ENCODE results near the gene PRMT2. TPM values are rescaled to one million over a fixed set of nuclear protein-coding genes. Genes with fewer than 3 reads are reported as not detected.
A peak's percentile ranks its signal among the peaks of the same experiment; 100 is the strongest.

Gene PRMT2
- total RNA-seq, 2 donors from 2014 or later, result 60.9 to 67.8 TPM

DNA sequence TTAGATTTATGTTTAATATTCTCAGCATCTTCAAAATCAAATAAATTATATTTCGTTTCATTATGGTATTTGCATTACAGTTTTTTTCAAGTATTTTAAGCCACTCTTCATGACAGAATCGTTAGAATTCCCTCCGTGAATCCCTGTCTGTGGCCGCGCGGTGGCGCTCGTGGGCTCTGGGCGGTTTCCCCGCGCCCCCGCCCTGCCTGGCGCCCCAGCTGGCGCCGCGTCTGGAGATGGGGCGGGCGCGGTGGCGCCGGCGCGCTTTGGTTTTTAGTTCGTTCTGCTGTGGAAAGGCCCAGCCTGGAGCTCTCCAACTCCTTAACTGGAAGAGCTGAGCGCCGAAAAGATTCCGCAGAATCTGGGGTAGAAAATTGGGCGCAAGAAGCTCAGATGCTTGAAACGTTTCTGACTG lies 25.7 kb downstream of the PRMT2 start:
- no peak overlapping the region for H3K27ac ChIP-seq
- no peaks in the 10 kb centered on the region for H3K27me3 ChIP-seq
- H3K4me3 ChIP-seq, result no peak overlapping the region
- intact Hi-C loops (cut with DNase I), result no loop called here
- DNase-seq, result peak; percentile 54
- H3K9me3 ChIP-seq, result no peaks in the 10 kb centered on the region
- TF ChIP-seq, protein P1, sequence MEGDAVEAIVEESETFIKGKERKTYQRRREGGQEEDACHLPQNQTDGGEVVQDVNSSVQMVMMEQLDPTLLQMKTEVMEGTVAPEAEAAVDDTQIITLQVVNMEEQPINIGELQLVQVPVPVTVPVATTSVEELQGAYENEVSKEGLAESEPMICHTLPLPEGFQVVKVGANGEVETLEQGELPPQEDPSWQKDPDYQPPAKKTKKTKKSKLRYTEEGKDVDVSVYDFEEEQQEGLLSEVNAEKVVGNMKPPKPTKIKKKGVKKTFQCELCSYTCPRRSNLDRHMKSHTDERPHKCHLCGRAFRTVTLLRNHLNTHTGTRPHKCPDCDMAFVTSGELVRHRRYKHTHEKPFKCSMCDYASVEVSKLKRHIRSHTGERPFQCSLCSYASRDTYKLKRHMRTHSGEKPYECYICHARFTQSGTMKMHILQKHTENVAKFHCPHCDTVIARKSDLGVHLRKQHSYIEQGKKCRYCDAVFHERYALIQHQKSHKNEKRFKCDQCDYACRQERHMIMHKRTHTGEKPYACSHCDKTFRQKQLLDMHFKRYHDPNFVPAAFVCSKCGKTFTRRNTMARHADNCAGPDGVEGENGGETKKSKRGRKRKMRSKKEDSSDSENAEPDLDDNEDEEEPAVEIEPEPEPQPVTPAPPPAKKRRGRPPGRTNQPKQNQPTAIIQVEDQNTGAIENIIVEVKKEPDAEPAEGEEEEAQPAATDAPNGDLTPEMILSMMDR (IDR thresholded peaks at IDR 0.05), result peak; percentile 42
- no peak overlapping the region for H3K9ac ChIP-seq (ENCODE audit: low read depth in 2 of 2, low read length in 2 of 2)
- no peaks in the 10 kb centered on the region for H3K4me1 ChIP-seq
- no peaks in the 10 kb centered on the region for H3K36me3 ChIP-seq

DNA sequence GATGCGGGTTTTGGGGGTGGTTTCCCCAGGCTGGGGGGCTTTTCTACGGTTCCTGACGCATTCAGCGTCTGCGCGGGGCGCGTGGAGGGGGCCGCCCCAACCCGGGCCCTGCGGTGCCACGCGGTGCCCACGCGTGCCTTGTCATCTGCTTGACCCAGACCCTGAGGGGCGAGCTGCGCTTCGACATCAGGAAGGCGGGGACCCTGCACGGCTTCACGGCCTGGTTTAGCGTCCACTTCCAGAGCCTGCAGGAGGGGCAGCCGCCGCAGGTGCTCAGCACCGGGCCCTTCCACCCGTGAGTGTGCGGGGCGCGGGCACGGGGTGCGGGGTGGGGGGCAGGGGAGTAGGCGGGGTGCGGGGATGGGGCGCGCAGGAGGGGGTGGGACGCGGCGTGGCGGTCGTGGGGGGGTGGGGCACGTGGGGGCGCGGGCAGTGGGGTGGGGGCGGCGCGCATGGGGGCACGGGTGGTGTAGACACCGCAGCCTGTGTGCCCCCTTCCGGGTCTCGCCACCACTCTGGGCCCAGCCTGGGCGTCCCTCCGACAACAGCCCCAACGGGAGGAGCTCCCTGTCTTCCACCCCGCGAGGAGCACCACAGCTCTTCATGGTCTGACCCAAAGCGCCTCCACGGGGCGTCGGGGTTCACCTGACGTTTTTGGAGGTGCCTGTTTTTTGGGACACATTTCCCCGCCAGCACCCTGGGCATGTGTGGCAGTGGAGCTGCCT lies 26.3 kb downstream of the PRMT2 start:
- Histone ChIP-seq H3K9ac (ENCODE audit: low read depth in 2 of 2, low read length in 2 of 2) (no peak overlapping the region), H3K4me1 (no peaks in the 10 kb centered on the region), H3K9me3 (no peaks in the 10 kb centered on the region), H3K27ac (no peak overlapping the region), H3K27me3 (no peaks in the 10 kb centered on the region), H3K36me3 (no peaks in the 10 kb centered on the region), H3K4me3 (no peak overlapping the region)
- TF ChIP-seq, protein P1 (IDR thresholded peaks at IDR 0.05), result no peak
- intact Hi-C loops (cut with DNase I), result no loop called here
- DNase-seq, result no peak

DNA sequence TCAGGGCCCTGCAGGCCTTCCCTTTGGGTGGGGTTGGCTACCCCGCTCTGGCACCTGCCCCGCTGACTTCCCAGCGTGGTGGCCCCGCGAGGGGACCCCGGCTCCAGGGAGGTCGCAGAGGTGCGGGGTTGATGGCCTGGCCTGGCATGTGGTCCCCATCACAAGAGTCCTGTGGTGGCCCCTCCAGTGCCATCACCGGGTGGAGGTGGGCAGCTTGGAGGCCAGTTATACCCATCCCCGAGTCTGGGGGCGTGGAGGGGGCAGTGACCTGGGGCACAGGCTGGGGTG lies 26.8 kb downstream of the PRMT2 start:
- H3K4me1 ChIP-seq, result no peaks in the 10 kb centered on the region
- H3K9ac ChIP-seq (ENCODE audit: low read depth in 2 of 2, low read length in 2 of 2), result no peak overlapping the region
- no peaks in the 10 kb centered on the region for H3K9me3 ChIP-seq
- TF ChIP-seq, protein P1 (IDR thresholded peaks at IDR 0.05), result no peak
- DNase-seq, result no peak
- intact Hi-C loops (cut with DNase I), result no loop called here
- H3K36me3 ChIP-seq, result no peaks in the 10 kb centered on the region
- no peak overlapping the region for H3K27ac ChIP-seq
- H3K27me3 ChIP-seq, result peaks cover under 1% of the 10 kb centered on the region
- no peak overlapping the region for H3K4me3 ChIP-seq

DNA sequence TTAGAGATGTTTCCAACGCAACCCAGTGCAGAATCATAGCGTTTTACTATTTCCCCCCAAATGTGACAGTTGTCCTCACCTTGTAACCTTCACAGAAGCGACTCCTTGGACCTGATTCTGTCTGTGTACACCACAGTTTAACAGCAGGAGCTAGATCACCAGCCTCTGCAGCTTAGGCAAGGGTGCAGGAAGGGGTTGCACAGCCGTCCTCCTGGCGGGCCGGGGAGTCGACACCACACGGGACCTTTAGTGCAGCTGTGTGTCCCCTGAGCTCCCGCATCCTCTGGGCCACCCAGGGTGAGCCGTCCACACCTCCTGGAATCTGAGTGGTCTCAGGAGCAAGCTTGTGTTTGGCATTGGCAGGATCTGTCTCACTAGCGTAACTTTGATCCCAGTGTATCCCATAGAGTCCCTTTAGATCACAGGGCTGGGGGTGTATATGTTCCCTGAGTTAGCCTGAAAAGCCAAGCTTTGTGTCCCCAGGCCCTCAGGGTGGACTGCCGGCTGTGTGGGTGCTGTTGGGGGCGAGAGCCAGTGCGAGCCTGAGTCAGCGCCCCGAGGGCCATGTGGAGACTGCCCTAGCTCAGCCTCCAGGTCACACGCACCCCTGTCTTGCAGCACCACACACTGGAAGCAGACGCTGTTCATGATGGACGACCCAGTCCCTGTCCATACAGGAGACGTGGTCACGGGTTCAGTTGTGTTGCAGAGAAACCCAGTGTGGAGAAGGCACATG lies 27.5 kb downstream of the PRMT2 start:
- TF ChIP-seq, protein P1 (IDR thresholded peaks at IDR 0.05), result no peak
- Histone ChIP-seq H3K36me3 (no peaks in the 10 kb centered on the region), H3K4me1 (no peaks in the 10 kb centered on the region), H3K27ac (no peak overlapping the region), H3K9ac (ENCODE audit: low read depth in 2 of 2, low read length in 2 of 2) (no peak overlapping the region), H3K4me3 (no peak overlapping the region), H3K9me3 (no peaks in the 10 kb centered on the region), H3K27me3 (peaks cover 7% of the 10 kb centered on the region)
- intact Hi-C loops (cut with DNase I), result no loop called here
- DNase-seq, result no peak

DNA sequence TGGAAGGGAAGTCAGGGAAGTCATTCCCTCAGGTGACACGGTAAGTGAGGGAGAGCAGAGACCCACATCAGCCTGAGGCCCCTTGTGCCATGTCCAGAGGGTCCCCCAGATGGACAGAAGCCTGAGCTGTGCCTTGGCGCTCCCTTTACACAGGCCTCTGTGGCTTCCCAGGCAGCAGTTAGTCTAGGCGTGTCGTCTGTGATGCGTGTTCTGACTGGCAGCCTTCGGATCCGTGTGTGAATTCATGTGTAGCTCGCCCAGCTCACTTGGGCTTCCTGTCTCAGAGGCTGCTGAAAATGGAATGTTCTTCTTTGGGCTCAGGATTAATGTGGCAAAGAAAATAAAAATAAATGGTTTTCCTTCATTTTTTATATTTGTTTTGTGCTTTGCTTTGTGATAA lies 28.3 kb downstream of the PRMT2 start:
- TF ChIP-seq, protein P1 (IDR thresholded peaks at IDR 0.05), result no peak
- Histone ChIP-seq H3K9me3 (no peaks in the 10 kb centered on the region), H3K27me3 (peaks cover 8% of the 10 kb centered on the region), H3K9ac (ENCODE audit: low read depth in 2 of 2, low read length in 2 of 2) (no peak overlapping the region), H3K4me1 (no peaks in the 10 kb centered on the region), H3K36me3 (no peaks in the 10 kb centered on the region), H3K4me3 (no peak overlapping the region), H3K27ac (no peak overlapping the region)
- DNase-seq, result no peak
- intact Hi-C loops (cut with DNase I), result no loop called here

Data from colonic mucosa (tissue), 4 donors.